Astrocyte of the spinal cord (primary cell): ENCODE measurements around the gene GOLT1A.

Source experiments
- DNase-seq: peaks from one replicate; pipeline ENCODE4 v3.0.0; 2011; ENCODE audit warnings: low read depth, low spot score
- H3K4me3 ChIP-seq: 2 replicates; pipeline ENCODE4 v1.5.1; 2011; ENCODE audit warnings: low read depth, mild to moderate bottlenecking, low read length, moderate library complexity
- CTCF ChIP-seq: IDR thresholded peaks from 2 replicates; pipeline ENCODE4 v1.5.1; 2012; ENCODE audit warnings: low read depth, mild to moderate bottlenecking, low read length, inconsistent platforms
- in situ Hi-C: cut with HindIII; loops from 2 replicates; pipeline ENCODE4 v1.10.0; 2017; ENCODE audit warnings: low sequenced_read_pairs

Gene GOLT1A

GRCh38 chr1:204212715-204213114, 1.1 kb downstream of the GOLT1A start:
- in situ Hi-C loops: no loop called here
- DNase-seq: no peak
- TF ChIP-seq CTCF: no peak
- no peak overlapping the region for H3K4me3 ChIP-seq

DNA sequence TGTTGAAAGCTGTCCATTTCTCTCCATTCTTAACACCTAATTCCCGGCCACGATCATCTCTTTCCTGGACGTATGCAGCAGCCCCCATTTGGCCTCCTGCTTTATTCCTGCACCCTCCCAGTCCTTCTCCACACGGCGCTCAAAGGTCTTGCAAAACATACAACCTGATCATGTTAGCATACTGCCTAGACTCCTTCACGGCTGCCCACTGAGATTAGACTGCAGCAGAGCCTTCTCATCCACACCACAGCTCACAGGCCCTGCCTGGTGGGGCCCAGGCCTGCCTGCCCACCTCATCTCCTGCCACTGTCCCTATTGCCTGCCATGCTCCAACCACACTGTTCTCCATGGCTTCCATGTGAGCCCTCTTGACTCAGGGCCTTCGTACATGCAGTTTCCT, 2.7 kb downstream of the GOLT1A start:
- no peak for TF ChIP-seq CTCF
- in situ Hi-C loops: no loop called here
- no peak overlapping the region for H3K4me3 ChIP-seq
- DNase-seq: no peak

DNA sequence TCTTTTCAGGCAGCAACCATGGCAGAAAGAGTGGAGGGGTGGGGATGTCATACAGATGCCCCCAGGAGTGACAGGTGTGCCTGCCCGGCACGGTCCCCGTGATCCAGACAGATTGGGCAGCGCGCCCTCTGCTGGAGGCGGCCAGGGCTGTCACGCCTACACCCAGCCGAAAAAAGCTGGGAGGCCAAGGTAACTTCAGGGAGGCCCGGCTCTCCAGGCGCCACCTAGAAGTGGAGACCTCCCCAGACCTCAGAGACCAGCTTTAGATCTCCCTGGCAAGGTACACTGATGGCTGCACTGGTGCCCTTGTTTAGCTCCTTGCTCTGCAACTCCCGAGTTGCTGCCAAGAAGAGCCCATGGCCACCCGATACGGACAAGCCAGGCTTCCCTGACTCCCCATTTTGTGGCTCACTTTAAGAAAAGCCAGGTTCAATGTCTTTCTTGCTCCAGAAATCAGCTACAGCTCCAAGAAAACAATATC, 6.6 kb downstream of the GOLT1A start:
- no peak overlapping the region for H3K4me3 ChIP-seq
- TF ChIP-seq CTCF: peak; percentile 97
- in situ Hi-C loops: no loop called here
- DNase-seq: peak; percentile 16

- no peak for TF ChIP-seq CTCF
- in situ Hi-C loops: no loop called here
- no peak overlapping the region for H3K4me3 ChIP-seq
- DNase-seq: no peak
Observed at GRCh38 chr1:204206121-204206520, 7.7 kb downstream of the GOLT1A start.

DNA sequence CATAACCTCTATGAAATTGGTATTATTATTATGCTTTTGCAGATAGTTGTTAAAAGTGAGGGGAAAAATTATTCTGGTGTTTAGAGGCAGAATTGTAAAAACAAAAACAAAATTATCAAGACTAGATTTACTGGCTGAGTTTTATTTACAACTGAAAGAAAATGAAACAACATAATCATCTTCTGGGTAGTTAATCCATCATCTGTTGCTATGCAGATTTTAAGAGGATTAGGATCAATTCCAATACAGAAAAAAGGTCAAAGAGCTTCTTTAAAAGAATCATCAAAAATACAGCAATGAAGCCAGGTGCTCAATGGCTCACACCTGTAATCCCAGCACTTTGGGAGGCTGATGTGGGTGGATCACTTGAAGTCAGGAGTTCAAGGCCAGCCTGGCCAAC, 8.3 kb downstream of the GOLT1A start:
- in situ Hi-C loops: no loop called here
- DNase-seq: no peak
- no peak for TF ChIP-seq CTCF
- no peak overlapping the region for H3K4me3 ChIP-seq

DNA sequence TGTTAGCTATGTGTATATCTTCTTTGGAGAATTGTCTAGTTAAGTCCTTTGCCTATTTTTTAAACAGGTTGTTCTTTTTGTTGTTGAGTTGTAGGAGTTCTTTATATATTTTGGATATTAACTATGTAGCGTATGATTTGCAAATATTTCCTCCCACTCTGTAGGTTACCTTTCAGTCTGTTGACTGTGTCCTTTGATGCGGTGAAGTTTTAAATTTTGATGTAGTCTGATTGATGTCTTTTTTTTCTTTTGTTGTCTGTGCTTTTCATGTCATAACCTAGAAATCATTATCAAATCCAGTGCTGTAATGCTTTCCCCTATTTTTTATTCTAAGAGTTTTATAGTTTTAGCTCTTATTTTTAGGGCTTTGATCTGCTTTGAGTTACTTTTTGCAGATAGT, 8.8 kb downstream of the GOLT1A start:
- H3K4me3 ChIP-seq: no peak overlapping the region
- no peak for DNase-seq
- in situ Hi-C loops: no loop called here
- TF ChIP-seq CTCF: no peak
